C4-2B (cell line): ENCODE measurements around the gene EEIG2.

ENCODE experiments used
- ZFX ChIP-seq: fragments of 450-650 bp; IDR thresholded peaks from 2 replicates; pipeline ENCODE4 v1.6.1; 2017
- TF ChIP-seq, protein P1 (sequence below): fragments of 450-650 bp; conservative IDR thresholded peaks from 2 replicates; pipeline ENCODE4 v1.5.1; 2017; ENCODE audit warnings: mild to moderate bottlenecking

DNA sequence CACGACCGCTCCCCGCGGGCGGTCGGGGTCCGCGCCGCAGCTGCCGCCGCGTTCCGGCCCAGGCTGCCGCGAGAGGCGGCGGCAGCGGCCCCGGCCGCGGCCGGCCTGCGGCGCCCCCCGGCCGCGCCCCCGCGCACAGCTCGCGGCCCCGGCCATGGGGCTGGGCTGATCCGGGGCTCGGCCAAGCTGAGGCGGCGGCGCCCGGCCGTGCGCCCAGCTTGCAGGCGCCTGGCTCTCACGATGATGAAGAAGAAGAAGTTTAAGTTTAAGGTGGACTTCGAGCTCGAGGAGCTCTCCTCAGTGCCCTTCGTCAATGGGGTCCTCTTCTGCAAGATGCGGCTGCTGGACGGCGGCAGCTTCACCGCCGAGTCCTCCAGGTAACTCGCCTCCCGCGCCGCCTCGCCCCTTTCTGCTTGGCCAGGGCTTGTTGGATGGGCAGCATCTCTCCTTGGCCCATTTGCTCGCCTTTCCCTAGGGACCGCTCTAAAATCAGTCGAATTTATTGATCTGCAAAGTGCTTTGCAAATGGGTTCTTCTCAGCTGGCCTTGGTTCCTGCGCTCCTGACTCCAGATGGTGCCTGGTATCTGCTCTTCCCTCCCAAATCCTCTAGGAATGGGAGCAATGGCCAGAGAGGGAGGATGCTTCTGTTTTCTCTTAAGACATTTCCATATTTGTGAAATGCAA, 431 bp downstream of the EEIG2 start:
- TF ChIP-seq, protein P1, sequence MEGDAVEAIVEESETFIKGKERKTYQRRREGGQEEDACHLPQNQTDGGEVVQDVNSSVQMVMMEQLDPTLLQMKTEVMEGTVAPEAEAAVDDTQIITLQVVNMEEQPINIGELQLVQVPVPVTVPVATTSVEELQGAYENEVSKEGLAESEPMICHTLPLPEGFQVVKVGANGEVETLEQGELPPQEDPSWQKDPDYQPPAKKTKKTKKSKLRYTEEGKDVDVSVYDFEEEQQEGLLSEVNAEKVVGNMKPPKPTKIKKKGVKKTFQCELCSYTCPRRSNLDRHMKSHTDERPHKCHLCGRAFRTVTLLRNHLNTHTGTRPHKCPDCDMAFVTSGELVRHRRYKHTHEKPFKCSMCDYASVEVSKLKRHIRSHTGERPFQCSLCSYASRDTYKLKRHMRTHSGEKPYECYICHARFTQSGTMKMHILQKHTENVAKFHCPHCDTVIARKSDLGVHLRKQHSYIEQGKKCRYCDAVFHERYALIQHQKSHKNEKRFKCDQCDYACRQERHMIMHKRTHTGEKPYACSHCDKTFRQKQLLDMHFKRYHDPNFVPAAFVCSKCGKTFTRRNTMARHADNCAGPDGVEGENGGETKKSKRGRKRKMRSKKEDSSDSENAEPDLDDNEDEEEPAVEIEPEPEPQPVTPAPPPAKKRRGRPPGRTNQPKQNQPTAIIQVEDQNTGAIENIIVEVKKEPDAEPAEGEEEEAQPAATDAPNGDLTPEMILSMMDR: peak; percentile 48
- TF ChIP-seq ZFX: no peak
